Measurements from ENCODE around the gene SHC4. TPM values are rescaled to one million over a fixed set of nuclear protein-coding genes. Genes with fewer than 3 reads are reported as not detected.

The SHC4 gene
- polyA plus RNA-seq, 3 donors, result 0.09 TPM; not detected in 2

DNA sequence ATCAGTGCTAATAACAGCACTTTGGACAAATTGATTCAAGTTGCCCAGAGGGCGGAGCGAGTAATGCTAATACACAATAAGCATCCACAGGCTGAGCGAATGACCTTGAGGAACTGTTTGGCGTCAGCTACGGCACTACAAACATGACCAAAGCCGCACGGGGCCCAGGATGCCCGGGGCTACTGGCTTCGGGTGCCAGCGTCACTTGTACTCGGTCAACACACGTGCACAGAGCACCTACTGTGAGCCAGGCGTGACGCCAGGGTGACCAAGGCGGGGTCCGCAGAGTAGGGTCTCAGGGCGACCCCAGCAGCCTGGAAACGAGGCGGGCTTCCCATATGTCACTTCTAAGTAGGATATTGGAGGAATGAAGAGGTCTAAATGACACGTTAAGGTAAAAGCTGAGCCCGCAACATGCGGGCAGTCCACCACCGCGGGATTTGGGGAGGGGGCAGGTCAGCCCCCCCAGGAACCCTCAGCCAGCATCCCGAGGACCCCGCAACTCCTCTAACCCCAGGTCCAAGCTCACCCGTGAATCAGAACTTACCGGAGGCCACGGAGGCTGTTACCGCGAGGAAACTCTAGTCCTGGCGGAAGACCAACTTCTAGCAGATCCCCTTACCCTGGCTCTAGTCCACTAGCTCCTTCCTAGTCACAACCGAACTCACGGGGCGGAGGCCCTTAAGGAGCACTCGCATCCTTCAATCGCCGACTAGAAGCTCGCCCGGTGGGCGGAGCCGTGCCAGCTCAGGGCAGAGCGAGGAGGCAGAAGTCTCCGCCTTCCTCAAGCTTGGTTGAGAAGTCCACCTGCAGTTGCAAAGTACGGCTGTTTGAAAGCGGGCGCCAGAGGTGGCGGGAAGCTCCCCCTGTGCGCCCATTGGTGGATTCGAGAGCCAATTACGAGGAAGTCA, 153.1 kb downstream of the SHC4 start, which contains the start of gene CEP152:
TSS of gene CEP152 (minus strand) at position 656 of the 911 bp plus-strand sequence. CDS start 5,420 bp downstream, outside the sequence.
- H4K20me1 ChIP-seq (ENCODE audit: insufficient read depth, low read length), result no peaks in the 10 kb centered on the region
- intact Hi-C loops (cut with micrococcal nuclease), result loop anchor here (5.0 to 10.0 kb wide), 4 partner anchors 67 to 894 kb away; partner anchors contain the start of genes COPS2 (in 1 of the 2), DUT (in 1 of the 2) and EID1 (in 1 of the 2)
- Mint-ChIP-seq H3K36me3 (peaks cover 0 to 2% of the 10 kb centered on the region in 2 donors), H3K4me1 (peaks cover 25% of the 10 kb centered on the region), H3K27me3 (ENCODE audit: low read depth in 3 of 3) (peaks cover 0 to 2% (median 0%) of the 10 kb centered on the region in 3 donors), H3K4me3 (peak within 1 kb of the TSS; percentile 93 to 95), H3K9me3 (peaks cover 0 to 2% (median 0%) of the 10 kb centered on the region in 7 donors), H3K27ac (peak within 1 kb of the TSS; percentile 84 to 93 (median 89))
- peak within 1 kb of the TSS; percentile 79 for H3K9ac ChIP-seq (ENCODE audit: insufficient read depth, low read length, poor library complexity, severe bottlenecking)
- H3K27me3 ChIP-seq (ENCODE audit: control insufficient read depth in 2 of 2, insufficient read depth in 2 of 2, low read length in 2 of 2), result no peaks in the 10 kb centered on the region
- no peak for TF ChIP-seq CTCF (IDR thresholded peaks at IDR 0.05)
- under 1% methylated on average over 49 of the region's 51 CpGs for WGBS (ENCODE audit: insufficient coverage)
- H3K4me1 ChIP-seq (ENCODE audit: control insufficient read depth in 1 of 2, insufficient read depth in 2 of 2, low read length in 2 of 2), result peaks cover 14 to 22% of the 10 kb centered on the region in 2 donors
- peaks cover 0 to under 1% of the 10 kb centered on the region in 2 donors for H3K36me3 ChIP-seq (replicated peaks in 1 of 2; ENCODE audit: control insufficient read depth in 1 of 2, insufficient read depth in 2 of 2, low read length in 2 of 2)
- peak within 1 kb of the TSS; percentile 97 for H3K4me2 ChIP-seq (replicated peaks; ENCODE audit: extremely low read depth, low read length, poor library complexity, severe bottlenecking)
- peak; percentile 95 to 97 (median 97) for DNase-seq
- peak within 1 kb of the TSS; percentile 80 to 93 (median 93) for H3K4me3 ChIP-seq (replicated peaks in 1 of 3; ENCODE audit: low read depth in 2 of 3, low read length in 3 of 3)
- peak within 1 kb of the TSS; percentile 62 to 85 for H3K27ac ChIP-seq (ENCODE audit: low read depth in 1 of 2, low read length in 2 of 2)
- H3K9me3 ChIP-seq (replicated peaks in 1 of 2; ENCODE audit: control insufficient read depth in 1 of 2, insufficient read depth in 1 of 2, low read length in 2 of 2), result no peaks in the 10 kb centered on the region
- peak within 1 kb of the TSS; percentile 95 for H2AFZ ChIP-seq (ENCODE audit: insufficient read depth, low read depth, low read length, poor library complexity, severe bottlenecking)
- H3K79me2 ChIP-seq (ENCODE audit: insufficient read depth, low read length), result peaks cover 51% of the 10 kb centered on the region

GRCh38 chr15:48806151-48806550, 157.6 kb downstream of the SHC4 start:
- intact Hi-C loops (cut with micrococcal nuclease), result no loop called here
- H2AFZ ChIP-seq (ENCODE audit: insufficient read depth, low read depth, low read length, poor library complexity, severe bottlenecking), result peak overlapping the region; percentile 52
- no peaks in the 10 kb centered on the region for H3K27me3 Mint-ChIP-seq (ENCODE audit: low read depth in 3 of 3)
- no peak overlapping the region for H3K4me2 ChIP-seq (replicated peaks; ENCODE audit: extremely low read depth, low read length, poor library complexity, severe bottlenecking)
- H3K4me1 ChIP-seq (ENCODE audit: control insufficient read depth in 1 of 2, insufficient read depth in 2 of 2, low read length in 2 of 2), result peaks cover 8 to 15% of the 10 kb centered on the region in 2 donors
- H3K79me2 ChIP-seq (ENCODE audit: insufficient read depth, low read length), result peaks cover 86% of the 10 kb centered on the region
- no peaks in the 10 kb centered on the region for H3K9me3 ChIP-seq (replicated peaks in 1 of 2; ENCODE audit: control insufficient read depth in 1 of 2, insufficient read depth in 1 of 2, low read length in 2 of 2)
- H4K20me1 ChIP-seq (ENCODE audit: insufficient read depth, low read length), result no peaks in the 10 kb centered on the region
- no peaks in the 10 kb centered on the region for H3K9me3 Mint-ChIP-seq
- WGBS (ENCODE audit: insufficient coverage), result no CpG with 5 or more reads among the region's 2 CpGs
- no peak overlapping the region for H3K4me3 Mint-ChIP-seq
- DNase-seq, result no peak
- no peaks in the 10 kb centered on the region for H3K27me3 ChIP-seq (ENCODE audit: control insufficient read depth in 2 of 2, insufficient read depth in 2 of 2, low read length in 2 of 2)
- no peak overlapping the region for H3K9ac ChIP-seq (ENCODE audit: insufficient read depth, low read length, poor library complexity, severe bottlenecking)
- H3K36me3 ChIP-seq (replicated peaks in 1 of 2; ENCODE audit: control insufficient read depth in 1 of 2, insufficient read depth in 2 of 2, low read length in 2 of 2), result peaks cover 5 to 30% of the 10 kb centered on the region in 2 donors
- H3K4me3 ChIP-seq (replicated peaks in 1 of 3; ENCODE audit: low read depth in 2 of 3, low read length in 3 of 3), result no peak overlapping the region
- TF ChIP-seq CTCF (IDR thresholded peaks at IDR 0.05), result no peak
- peaks cover 23 to 24% of the 10 kb centered on the region in 2 donors for H3K36me3 Mint-ChIP-seq
- peaks cover 19% of the 10 kb centered on the region for H3K4me1 Mint-ChIP-seq
- H3K27ac Mint-ChIP-seq, result peak overlapping the region in 1 of 7 donors; percentile 32
- no peak overlapping the region for H3K27ac ChIP-seq (ENCODE audit: low read depth in 1 of 2, low read length in 2 of 2)

All from CD14-positive monocyte (primary cell).